ENCODE measurements around the gene EPHB6.

EPHB6 gene
- total RNA-seq, result 4.3 to 77.5 (median 17.3) reads per million in 9 experiments

DNA sequence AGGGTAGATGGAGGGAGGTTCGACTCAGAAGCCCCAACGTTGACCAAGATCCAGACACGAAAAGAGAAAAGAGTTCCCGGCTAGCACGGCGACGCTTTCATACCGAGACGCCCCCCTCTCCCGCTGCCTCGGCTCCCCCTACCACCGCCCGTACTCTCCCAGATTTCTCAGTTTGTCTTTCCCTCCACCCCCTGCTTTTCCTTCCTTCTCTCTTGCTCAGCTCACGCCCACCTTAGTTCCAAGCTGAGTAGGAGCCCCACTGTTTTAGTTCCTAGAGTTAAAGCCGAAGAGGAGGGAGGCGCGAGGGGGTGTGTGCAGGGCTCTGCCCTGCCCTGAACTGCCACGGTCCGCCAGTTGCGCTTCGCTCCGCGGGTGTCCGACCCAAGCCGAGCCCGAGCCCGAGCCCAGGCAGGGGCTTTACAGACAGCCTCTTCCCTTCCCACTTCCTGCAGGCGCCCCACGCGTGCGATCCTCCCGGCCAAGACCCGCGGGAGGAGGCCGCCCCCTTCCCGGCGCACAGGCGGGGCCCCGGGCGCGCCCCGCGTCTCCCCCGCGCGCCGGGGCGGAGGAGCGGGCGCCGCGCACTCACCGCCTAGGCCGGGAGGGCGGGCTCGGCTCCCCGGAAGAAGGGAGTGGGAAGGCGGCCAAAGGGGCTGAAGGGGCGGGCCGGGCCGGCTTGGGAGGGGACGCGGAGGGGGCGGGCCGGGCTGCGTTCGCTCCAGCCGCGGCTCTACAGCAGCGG lies at the start of gene EPHB6:
Gene EPHB6 (plus strand): TSS at position 705 of the 742 bp plus-strand sequence. CDS start 8,152 bp downstream, outside the sequence.
- Mint-ChIP-seq H3K27me3 (peaks cover 0 to 2% of the 10 kb centered on the region in 2 donors), H3K36me3 (ENCODE audit: insufficient read depth) (no peaks in the 10 kb centered on the region), H3K4me1 (ENCODE audit: low read depth in 2 of 2) (peaks cover 12 to 16% of the 10 kb centered on the region in 2 donors), H3K4me3 (peak within 1 kb of the TSS; percentile 86 to 96), H3K9me3 (no peaks in the 10 kb centered on the region), H3K27ac (peak within 1 kb of the TSS; percentile 64 to 91)
- ATAC-seq (replicated peaks), result peak; percentile 68
- peak; percentile 41 to 46 (median 45) for DNase-seq

- Mint-ChIP-seq H3K27me3 (no peaks in the 10 kb centered on the region), H3K36me3 (ENCODE audit: insufficient read depth) (peaks cover 76% of the 10 kb centered on the region), H3K4me3 (peak overlapping the region; percentile 77 to 100), H3K4me1 (ENCODE audit: low read depth in 2 of 2) (peaks cover 95 to 96% of the 10 kb centered on the region in 2 donors), H3K9me3 (no peaks in the 10 kb centered on the region), H3K27ac (peak overlapping the region; percentile 99)
- DNase-seq (no peak), ATAC-seq (replicated peaks) (no peak)
Measured at GRCh38 chr7:142805350-142806021, 49.4 kb upstream of the EPHB6 start.

DNA sequence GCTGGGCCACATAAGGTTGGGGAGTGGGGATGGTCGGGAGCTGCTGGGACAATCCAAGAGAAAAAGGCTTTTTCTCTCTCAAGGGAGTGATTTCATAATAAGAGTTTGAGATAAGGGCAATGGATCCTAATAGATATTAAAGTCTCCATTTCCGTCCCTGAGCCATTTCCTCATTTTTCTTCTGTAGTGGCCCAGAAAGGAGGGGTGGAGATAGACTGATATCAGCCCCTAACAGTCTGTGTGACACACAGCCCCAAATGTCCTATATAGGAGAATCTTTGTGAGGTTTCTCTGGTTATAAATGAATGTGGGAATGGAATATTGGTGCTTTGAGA lies 48.9 kb upstream of the EPHB6 start:
- ATAC-seq (replicated peaks) (no peak), DNase-seq (no peak)
- H3K4me1 Mint-ChIP-seq (ENCODE audit: low read depth in 2 of 2), result peaks cover 90 to 96% of the 10 kb centered on the region in 2 donors
- peaks cover 71% of the 10 kb centered on the region for H3K36me3 Mint-ChIP-seq (ENCODE audit: insufficient read depth)
- no peaks in the 10 kb centered on the region for H3K27me3 Mint-ChIP-seq
- H3K27ac Mint-ChIP-seq, result peak overlapping the region; percentile 99
- peak overlapping the region; percentile 77 to 100 for H3K4me3 Mint-ChIP-seq
- no peaks in the 10 kb centered on the region for H3K9me3 Mint-ChIP-seq

DNA sequence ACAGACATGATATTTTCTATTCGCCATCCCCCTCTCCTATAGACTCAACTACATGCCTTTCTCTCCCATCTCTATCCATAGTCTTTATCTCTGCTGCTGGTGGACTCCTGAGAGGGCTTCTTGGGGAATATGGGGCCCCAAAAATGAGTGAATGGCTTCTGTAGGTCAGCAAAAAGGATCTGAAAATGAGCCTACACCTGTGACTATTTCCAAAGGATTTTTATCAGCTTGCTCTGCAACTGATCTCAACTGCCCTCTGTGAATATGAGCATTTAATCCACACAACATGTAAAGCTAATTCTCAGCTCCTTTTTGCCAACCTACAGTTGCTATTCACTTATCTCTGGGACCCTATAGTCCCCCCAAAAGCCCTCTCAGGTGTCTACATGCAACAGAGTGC lies 47.9 kb upstream of the EPHB6 start:
- H3K9me3 Mint-ChIP-seq, result no peaks in the 10 kb centered on the region
- no peak for DNase-seq
- peaks cover 63% of the 10 kb centered on the region for H3K36me3 Mint-ChIP-seq (ENCODE audit: insufficient read depth)
- ATAC-seq (replicated peaks), result no peak
- peak overlapping the region; percentile 77 to 100 for H3K4me3 Mint-ChIP-seq
- H3K4me1 Mint-ChIP-seq (ENCODE audit: low read depth in 2 of 2), result peaks cover 87 to 93% of the 10 kb centered on the region in 2 donors
- H3K27me3 Mint-ChIP-seq, result no peaks in the 10 kb centered on the region
- H3K27ac Mint-ChIP-seq, result peak overlapping the region; percentile 99

- Mint-ChIP-seq H3K27ac (peak overlapping the region; percentile 99), H3K36me3 (ENCODE audit: insufficient read depth) (peaks cover 57% of the 10 kb centered on the region), H3K27me3 (no peaks in the 10 kb centered on the region), H3K4me3 (peak overlapping the region; percentile 77 to 100), H3K9me3 (no peaks in the 10 kb centered on the region), H3K4me1 (ENCODE audit: low read depth in 2 of 2) (peaks cover 79 to 86% of the 10 kb centered on the region in 2 donors)
- ATAC-seq (replicated peaks) (peak; percentile 5), DNase-seq (no peak)
Measured at GRCh38 chr7:142807855-142808460, 46.9 kb upstream of the EPHB6 start.

DNA sequence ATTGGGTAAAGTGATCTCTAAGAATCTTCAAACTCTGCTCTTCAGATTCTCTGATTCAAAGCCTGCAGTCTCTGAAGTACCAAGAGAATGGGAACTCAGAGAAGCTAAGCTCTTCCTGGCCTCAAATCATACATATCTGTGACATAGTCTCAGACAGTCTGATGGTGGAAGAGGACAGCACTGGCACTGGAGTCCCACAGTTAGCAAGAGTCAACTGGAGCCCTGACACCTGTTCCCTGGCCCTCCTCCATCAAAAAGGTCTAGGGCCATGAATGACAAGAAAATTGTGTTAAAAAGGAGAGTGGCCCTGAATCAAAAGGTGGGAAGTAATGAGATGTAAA lies 46.4 kb upstream of the EPHB6 start:
- Mint-ChIP-seq H3K4me1 (ENCODE audit: low read depth in 2 of 2) (peaks cover 76 to 82% of the 10 kb centered on the region in 2 donors), H3K9me3 (no peaks in the 10 kb centered on the region), H3K27ac (peak overlapping the region; percentile 99), H3K4me3 (peak overlapping the region; percentile 77 to 100), H3K36me3 (ENCODE audit: insufficient read depth) (peaks cover 52% of the 10 kb centered on the region), H3K27me3 (no peaks in the 10 kb centered on the region)
- ATAC-seq (replicated peaks), result peak; percentile 34
- no peak for DNase-seq

DNA sequence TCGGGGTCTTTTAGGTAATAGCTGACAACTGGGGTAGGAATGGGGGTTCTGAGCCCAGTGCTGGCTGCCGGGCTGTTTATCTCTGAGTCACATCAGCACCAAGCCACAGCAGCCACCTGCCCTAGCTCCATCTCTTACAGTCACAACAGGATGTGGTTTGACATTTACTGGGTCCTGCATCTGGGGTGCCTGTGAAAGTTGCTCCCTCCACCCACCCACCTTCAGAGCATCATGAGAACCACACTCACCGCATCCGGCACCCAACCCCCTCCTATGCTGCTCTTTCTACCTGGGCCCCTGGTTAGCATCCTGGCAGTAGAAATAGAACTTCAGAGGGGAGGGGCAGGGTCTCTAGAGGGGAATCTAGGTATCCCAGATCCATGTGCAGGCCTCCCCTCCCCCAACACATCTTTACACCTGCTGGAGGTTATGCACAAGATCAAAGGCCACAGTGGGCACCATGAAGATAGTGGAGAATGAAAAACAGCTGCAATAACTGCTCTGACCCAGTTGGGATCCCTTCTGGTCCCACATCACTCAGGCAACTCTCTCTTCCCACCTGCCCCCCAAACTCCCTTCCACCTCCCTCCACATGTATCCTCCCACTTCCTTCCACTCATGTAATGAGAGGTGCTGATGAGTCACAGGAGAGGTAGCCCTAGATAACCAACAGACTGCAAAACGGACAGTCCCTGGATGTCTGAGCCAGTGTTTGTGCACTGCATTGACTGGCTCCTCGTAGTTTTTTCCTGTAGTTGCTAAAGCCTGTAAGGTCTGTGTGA lies 45.9 kb upstream of the EPHB6 start:
- peak; percentile 91 to 93 (median 92) for DNase-seq
- ATAC-seq (replicated peaks), result peak; percentile 78
- Mint-ChIP-seq H3K4me1 (ENCODE audit: low read depth in 2 of 2) (peaks cover 71 to 78% of the 10 kb centered on the region in 2 donors), H3K36me3 (ENCODE audit: insufficient read depth) (peaks cover 47% of the 10 kb centered on the region), H3K9me3 (no peaks in the 10 kb centered on the region), H3K27ac (peak overlapping the region; percentile 99), H3K4me3 (peak overlapping the region; percentile 77 to 100), H3K27me3 (no peaks in the 10 kb centered on the region)

- no peak for DNase-seq
- Mint-ChIP-seq H3K36me3 (ENCODE audit: insufficient read depth) (peaks cover 40% of the 10 kb centered on the region), H3K4me1 (ENCODE audit: low read depth in 2 of 2) (peaks cover 64 to 71% of the 10 kb centered on the region in 2 donors), H3K4me3 (peak overlapping the region; percentile 77 to 100), H3K27me3 (no peaks in the 10 kb centered on the region), H3K9me3 (no peaks in the 10 kb centered on the region), H3K27ac (peak overlapping the region; percentile 99)
- ATAC-seq (replicated peaks), result no peak
Measured at GRCh38 chr7:142809671-142810070, 45.2 kb upstream of the EPHB6 start.

- H3K4me3 Mint-ChIP-seq, result peak overlapping the region; percentile 36 to 77
- peaks cover 48 to 55% of the 10 kb centered on the region in 2 donors for H3K4me1 Mint-ChIP-seq (ENCODE audit: low read depth in 2 of 2)
- peaks cover 6% of the 10 kb centered on the region in 2 donors for H3K27me3 Mint-ChIP-seq
- peak overlapping the region; percentile 99 for H3K27ac Mint-ChIP-seq
- H3K36me3 Mint-ChIP-seq (ENCODE audit: insufficient read depth), result peaks cover 30% of the 10 kb centered on the region
- H3K9me3 Mint-ChIP-seq, result no peaks in the 10 kb centered on the region
- DNase-seq (peak; percentile 55 to 59 (median 57)), ATAC-seq (replicated peaks) (no peak)
Measured at GRCh38 chr7:142811154-142811737, 43.6 kb upstream of the EPHB6 start.

GRCh38 chr7:142812437-142813215 lies 42.2 kb upstream of the EPHB6 start:
- H3K36me3 Mint-ChIP-seq (ENCODE audit: insufficient read depth), result peaks cover 27% of the 10 kb centered on the region
- no peak for DNase-seq
- peak overlapping the region in 1 of 2 donors; percentile 22 for H3K4me3 Mint-ChIP-seq

GRCh38 chr7:142813226-142813625 lies 41.6 kb upstream of the EPHB6 start:
- no peak overlapping the region for H3K27ac Mint-ChIP-seq
- H3K4me3 Mint-ChIP-seq, result peak overlapping the region in 1 of 2 donors; percentile 22
- H3K4me1 Mint-ChIP-seq (ENCODE audit: low read depth in 2 of 2), result peaks cover 30 to 36% of the 10 kb centered on the region in 2 donors
- peaks cover 21% of the 10 kb centered on the region for H3K36me3 Mint-ChIP-seq (ENCODE audit: insufficient read depth)
- peaks cover 12 to 13% of the 10 kb centered on the region in 2 donors for H3K27me3 Mint-ChIP-seq
- ATAC-seq (replicated peaks) (no peak), DNase-seq (no peak)
- H3K9me3 Mint-ChIP-seq, result no peaks in the 10 kb centered on the region

More at GRCh38 chr7:142812437-142813215, 42.2 kb upstream of the EPHB6 start:
- no peak for ATAC-seq (replicated peaks)
- H3K4me1 Mint-ChIP-seq (ENCODE audit: low read depth in 2 of 2), result peaks cover 36 to 42% of the 10 kb centered on the region in 2 donors
- peaks cover 12% of the 10 kb centered on the region in 2 donors for H3K27me3 Mint-ChIP-seq
- H3K9me3 Mint-ChIP-seq, result no peaks in the 10 kb centered on the region
- H3K27ac Mint-ChIP-seq, result peak overlapping the region in 1 of 2 donors; percentile 77

- Mint-ChIP-seq H3K27me3 (peaks cover 13 to 18% of the 10 kb centered on the region in 2 donors), H3K4me1 (ENCODE audit: low read depth in 2 of 2) (peaks cover 25 to 31% of the 10 kb centered on the region in 2 donors), H3K36me3 (ENCODE audit: insufficient read depth) (peaks cover 16% of the 10 kb centered on the region), H3K4me3 (no peak overlapping the region), H3K9me3 (no peaks in the 10 kb centered on the region), H3K27ac (no peak overlapping the region)
- DNase-seq, result no peak
- no peak for ATAC-seq (replicated peaks)
Measured at GRCh38 chr7:142813699-142814098, 41.2 kb upstream of the EPHB6 start.
